ENCODE measurements around the gene SLC25A21. TPM values are rescaled to one million over a fixed set of nuclear protein-coding genes. Genes with fewer than 3 reads are reported as not detected.

Gene SLC25A21
- total RNA-seq, 1 donor from 2014 or later, result 2.3 TPM

DNA sequence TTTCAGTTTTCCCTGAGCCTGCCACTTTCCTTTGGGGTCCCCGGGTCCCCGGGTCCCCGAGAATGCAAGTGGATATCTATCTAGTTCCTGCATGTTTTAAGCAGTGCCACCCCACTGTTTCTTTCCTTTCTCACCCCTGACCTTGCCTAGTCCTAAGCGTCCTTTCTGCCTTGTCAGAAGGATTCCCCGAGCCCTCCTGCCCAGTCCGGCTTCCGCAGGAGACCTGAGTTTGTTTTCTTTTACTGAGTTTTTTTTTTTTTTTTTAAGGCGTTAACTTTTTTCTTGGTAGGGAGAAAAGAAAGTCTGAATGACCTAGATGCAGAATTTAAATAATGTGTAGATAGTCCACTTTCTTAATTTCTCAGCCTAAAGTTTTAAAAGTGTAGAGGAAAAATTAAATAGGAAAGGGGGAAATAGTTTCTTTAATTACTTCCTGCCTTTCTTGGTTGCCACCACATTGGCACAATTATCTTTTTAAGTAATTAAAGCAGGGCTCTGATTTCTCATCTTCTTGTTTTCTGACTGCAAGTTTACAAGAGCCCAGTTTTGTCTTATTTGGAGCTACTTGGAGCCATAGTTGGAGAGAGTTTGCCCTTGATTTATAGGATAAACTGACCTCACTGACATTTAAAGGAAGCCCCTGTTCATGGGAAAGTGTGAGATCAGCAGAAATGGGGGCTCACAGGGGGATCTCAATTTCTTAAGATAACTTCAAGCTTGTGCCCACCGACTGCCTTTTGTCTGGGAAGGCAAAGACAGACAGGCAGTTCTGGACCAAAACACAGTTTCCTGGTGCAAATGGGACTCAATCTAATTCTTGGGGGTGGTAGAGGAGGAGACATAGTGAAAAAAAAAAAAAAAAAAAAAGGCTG is 507.8 kb downstream of the SLC25A21 start:
- peak overlapping the region; percentile 10 for H3K4me3 Mint-ChIP-seq
- H3K27ac Mint-ChIP-seq, result no peak overlapping the region
- H3K36me3 Mint-ChIP-seq, result no peaks in the 10 kb centered on the region
- H3K4me1 Mint-ChIP-seq, result peaks cover 29% of the 10 kb centered on the region
- no peaks in the 10 kb centered on the region for H3K9me3 Mint-ChIP-seq
- TF ChIP-seq, protein P1, sequence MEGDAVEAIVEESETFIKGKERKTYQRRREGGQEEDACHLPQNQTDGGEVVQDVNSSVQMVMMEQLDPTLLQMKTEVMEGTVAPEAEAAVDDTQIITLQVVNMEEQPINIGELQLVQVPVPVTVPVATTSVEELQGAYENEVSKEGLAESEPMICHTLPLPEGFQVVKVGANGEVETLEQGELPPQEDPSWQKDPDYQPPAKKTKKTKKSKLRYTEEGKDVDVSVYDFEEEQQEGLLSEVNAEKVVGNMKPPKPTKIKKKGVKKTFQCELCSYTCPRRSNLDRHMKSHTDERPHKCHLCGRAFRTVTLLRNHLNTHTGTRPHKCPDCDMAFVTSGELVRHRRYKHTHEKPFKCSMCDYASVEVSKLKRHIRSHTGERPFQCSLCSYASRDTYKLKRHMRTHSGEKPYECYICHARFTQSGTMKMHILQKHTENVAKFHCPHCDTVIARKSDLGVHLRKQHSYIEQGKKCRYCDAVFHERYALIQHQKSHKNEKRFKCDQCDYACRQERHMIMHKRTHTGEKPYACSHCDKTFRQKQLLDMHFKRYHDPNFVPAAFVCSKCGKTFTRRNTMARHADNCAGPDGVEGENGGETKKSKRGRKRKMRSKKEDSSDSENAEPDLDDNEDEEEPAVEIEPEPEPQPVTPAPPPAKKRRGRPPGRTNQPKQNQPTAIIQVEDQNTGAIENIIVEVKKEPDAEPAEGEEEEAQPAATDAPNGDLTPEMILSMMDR (IDR thresholded peaks at IDR 0.05; ENCODE audit: unreplicated experiment), result no peak
- DNase-seq (ENCODE audit: low spot score in 2 of 2, unreplicated experiment in 2 of 2), result no peak
- H3K27me3 Mint-ChIP-seq (ENCODE audit: low read depth), result peaks cover 95% of the 10 kb centered on the region

DNA sequence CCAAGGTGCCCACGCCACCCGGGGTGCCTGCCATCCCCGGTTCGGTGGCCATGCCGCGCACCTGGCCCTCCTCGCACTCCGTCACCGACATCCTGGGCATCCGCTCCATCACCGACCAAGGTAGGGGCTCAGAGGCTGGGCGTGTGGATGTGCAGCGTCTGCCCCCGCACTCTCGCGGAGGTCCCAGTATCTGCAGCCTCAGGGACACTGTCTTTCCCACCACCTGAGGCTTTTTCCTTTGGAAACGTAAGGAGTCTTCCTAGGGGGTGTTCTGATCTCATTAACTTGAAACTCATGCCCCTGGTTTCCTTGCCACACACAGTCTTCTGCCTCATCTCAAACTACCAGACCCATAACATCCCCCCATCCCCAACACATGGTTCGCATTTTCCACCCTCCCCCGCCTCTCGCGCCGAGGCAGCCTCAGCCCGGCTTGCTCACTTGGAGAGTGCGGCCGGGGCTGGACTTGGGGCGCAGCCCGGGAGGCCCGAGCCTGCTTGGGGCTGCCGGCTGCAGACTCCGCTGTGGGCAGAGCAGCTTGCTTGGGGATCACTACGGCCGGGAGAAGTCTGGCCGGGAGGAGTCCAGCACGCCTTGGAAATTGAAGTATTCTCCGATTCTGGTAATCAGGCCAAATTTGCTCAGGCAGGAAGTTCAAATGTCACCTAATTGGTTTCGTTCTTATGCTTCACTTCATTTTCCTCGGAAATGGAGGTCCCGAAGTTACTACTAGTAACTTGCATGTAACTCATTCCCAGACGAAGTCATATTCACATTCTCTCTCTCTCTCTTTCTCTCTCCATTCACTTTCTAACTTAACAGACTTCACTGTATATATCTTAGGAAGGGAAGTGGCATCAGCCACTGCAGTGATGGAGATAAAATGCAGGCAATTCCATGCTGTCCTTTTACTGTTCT is 508.7 kb downstream of the SLC25A21 start:
- peak in 1 of 2 experiments; percentile 45 for DNase-seq (ENCODE audit: low spot score in 2 of 2, unreplicated experiment in 2 of 2)
- TF ChIP-seq, protein P1 (IDR thresholded peaks at IDR 0.05; ENCODE audit: unreplicated experiment), result no peak
- Mint-ChIP-seq H3K27ac (no peak overlapping the region), H3K9me3 (no peaks in the 10 kb centered on the region), H3K36me3 (no peaks in the 10 kb centered on the region), H3K4me3 (peak overlapping the region; percentile 20), H3K4me1 (peaks cover 29% of the 10 kb centered on the region), H3K27me3 (ENCODE audit: low read depth) (peaks cover 97% of the 10 kb centered on the region)

DNA sequence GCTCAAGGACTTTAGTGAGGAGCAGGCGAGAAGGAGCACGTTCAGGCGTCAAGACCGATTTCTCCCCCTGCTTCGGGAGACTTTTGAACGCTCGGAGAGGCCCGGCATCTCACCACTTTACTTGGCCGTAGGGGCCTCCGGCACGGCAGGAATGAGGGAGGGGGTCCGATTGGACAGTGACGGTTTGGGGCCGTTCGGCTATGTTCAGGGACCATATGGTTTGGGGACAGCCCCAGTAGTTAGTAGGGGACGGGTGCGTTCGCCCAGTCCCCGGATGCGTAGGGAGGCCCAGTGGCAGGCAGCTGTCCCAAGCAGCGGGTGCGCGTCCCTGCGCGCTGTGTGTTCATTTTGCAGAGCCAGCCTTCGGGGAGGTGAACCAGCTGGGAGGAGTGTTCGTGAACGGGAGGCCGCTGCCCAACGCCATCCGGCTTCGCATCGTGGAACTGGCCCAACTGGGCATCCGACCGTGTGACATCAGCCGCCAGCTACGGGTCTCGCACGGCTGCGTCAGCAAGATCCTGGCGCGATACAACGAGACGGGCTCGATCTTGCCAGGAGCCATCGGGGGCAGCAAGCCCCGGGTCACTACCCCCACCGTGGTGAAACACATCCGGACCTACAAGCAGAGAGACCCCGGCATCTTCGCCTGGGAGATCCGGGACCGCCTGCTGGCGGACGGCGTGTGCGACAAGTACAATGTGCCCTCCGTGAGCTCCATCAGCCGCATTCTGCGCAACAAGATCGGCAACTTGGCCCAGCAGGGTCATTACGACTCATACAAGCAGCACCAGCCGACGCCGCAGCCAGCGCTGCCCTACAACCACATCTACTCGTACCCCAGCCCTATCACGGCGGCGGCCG is 509.6 kb downstream of the SLC25A21 start:
- peaks cover 98% of the 10 kb centered on the region for H3K27me3 Mint-ChIP-seq (ENCODE audit: low read depth)
- no peaks in the 10 kb centered on the region for H3K9me3 Mint-ChIP-seq
- no peak overlapping the region for H3K27ac Mint-ChIP-seq
- TF ChIP-seq, protein P1 (IDR thresholded peaks at IDR 0.05; ENCODE audit: unreplicated experiment), result no peak
- H3K36me3 Mint-ChIP-seq, result no peaks in the 10 kb centered on the region
- H3K4me1 Mint-ChIP-seq, result peaks cover 29% of the 10 kb centered on the region
- peak in 1 of 2 experiments; percentile 48 for DNase-seq (ENCODE audit: low spot score in 2 of 2, unreplicated experiment in 2 of 2)
- H3K4me3 Mint-ChIP-seq, result peak overlapping the region; percentile 72

DNA sequence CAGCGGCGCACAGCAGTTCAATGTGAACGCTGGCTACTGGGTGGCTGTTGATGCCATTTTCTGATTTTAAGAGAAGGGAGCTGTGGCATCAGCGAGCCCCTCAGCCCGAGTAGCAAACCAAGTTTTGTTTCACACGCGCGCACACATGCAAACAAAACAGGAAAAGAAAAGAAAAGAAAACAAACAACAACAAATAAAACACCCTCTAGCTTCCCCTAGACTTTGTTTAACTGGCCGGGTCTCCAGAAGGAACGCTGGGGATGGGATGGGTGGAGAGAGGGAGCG is 510.2 kb downstream of the SLC25A21 start:
- Mint-ChIP-seq H3K27ac (no peak overlapping the region), H3K4me3 (peak overlapping the region; percentile 72), H3K36me3 (no peaks in the 10 kb centered on the region), H3K9me3 (no peaks in the 10 kb centered on the region), H3K27me3 (ENCODE audit: low read depth) (peaks cover 98% of the 10 kb centered on the region), H3K4me1 (peaks cover 31% of the 10 kb centered on the region)
- TF ChIP-seq, protein P1 (IDR thresholded peaks at IDR 0.05; ENCODE audit: unreplicated experiment), result no peak
- no peak for DNase-seq (ENCODE audit: low spot score in 2 of 2, unreplicated experiment in 2 of 2)
